ENCODE measurements around the gene SYP. TPM values are rescaled to one million over a fixed set of nuclear protein-coding genes. Genes with fewer than 3 reads are reported as not detected.

SYP gene
- total and polyA plus RNA-seq, 2 experiments from 2014 or later: 1.4 to 2.1 TPM

GRCh38 chrX:49244207-49244606 lies 44.2 kb upstream of the SYP start:
- H3K9me3 ChIP-seq (ENCODE audit: low read depth): no peaks in the 10 kb centered on the region
- no peaks in the 10 kb centered on the region for H3K79me2 ChIP-seq
- H3K4me1 ChIP-seq (ENCODE audit: insufficient read depth): no peaks in the 10 kb centered on the region
- H4K20me1 ChIP-seq (ENCODE audit: insufficient read depth, poor library complexity, severe bottlenecking): no peaks in the 10 kb centered on the region
- DNase-seq (ENCODE audit: low spot score): no peak
- 100% methylated on average over 1 of the region's 2 CpGs for WGBS (ENCODE audit: low lambda C conversion rate, missing lambda C conversion rate)
- no peaks in the 10 kb centered on the region for H3K36me3 ChIP-seq (replicated peaks; ENCODE audit: insufficient read depth, low read depth)
- TF ChIP-seq EZH2 (IDR thresholded peaks at IDR 0.05; ENCODE audit: borderline replicate concordance) (no peak), CTCF (IDR thresholded peaks at IDR 0.05; ENCODE audit: poor library complexity) (no peak), EZH2phosphoT487 (IDR thresholded peaks at IDR 0.05; ENCODE audit: low read depth, severe bottlenecking, unreplicated experiment) (no peak)
- H2AFZ ChIP-seq: no peak overlapping the region
- H3K27me3 ChIP-seq: no peaks in the 10 kb centered on the region
- no peaks in the 10 kb centered on the region for H3K9me2 ChIP-seq (replicated peaks; ENCODE audit: insufficient read depth)
- H3K27ac ChIP-seq: no peak overlapping the region
- no peak overlapping the region for H3K4me2 ChIP-seq
- no peak overlapping the region for H3K4me3 ChIP-seq

DNA sequence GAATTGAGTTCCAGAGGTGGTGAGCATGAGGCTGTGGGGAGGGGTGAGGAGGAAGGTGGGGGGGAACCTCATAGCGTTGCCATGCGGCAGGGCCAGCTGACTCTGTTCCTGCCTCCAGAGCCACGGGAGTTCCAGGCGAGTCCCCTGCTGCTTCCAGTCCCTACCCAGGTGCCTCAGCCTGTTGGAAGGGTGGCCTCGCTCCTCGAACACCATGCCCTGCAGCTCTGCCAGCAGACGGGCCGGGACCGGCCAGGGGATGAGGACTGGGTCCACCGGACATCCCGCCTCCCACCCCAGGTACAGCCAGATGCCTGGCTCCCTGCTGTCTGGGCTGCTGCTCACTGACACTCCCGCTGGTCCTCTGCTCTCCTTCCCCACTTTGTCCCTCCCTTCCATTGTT lies 43.2 kb upstream of the SYP start:
- H3K27ac ChIP-seq: no peak overlapping the region
- no peaks in the 10 kb centered on the region for H3K36me3 ChIP-seq (replicated peaks; ENCODE audit: insufficient read depth, low read depth)
- H3K4me2 ChIP-seq: no peak overlapping the region
- no peaks in the 10 kb centered on the region for H3K9me3 ChIP-seq (ENCODE audit: low read depth)
- no peak overlapping the region for H2AFZ ChIP-seq
- H3K4me1 ChIP-seq (ENCODE audit: insufficient read depth): no peaks in the 10 kb centered on the region
- H4K20me1 ChIP-seq (ENCODE audit: insufficient read depth, poor library complexity, severe bottlenecking): no peaks in the 10 kb centered on the region
- no peak for DNase-seq (ENCODE audit: low spot score)
- no peak overlapping the region for H3K4me3 ChIP-seq
- H3K9me2 ChIP-seq (replicated peaks; ENCODE audit: insufficient read depth): no peaks in the 10 kb centered on the region
- H3K27me3 ChIP-seq: no peaks in the 10 kb centered on the region
- 89% methylated on average over 7 of the region's 12 CpGs for WGBS (ENCODE audit: low lambda C conversion rate, missing lambda C conversion rate)
- TF ChIP-seq EZH2 (IDR thresholded peaks at IDR 0.05; ENCODE audit: borderline replicate concordance) (no peak), CTCF (IDR thresholded peaks at IDR 0.05; ENCODE audit: poor library complexity) (no peak), EZH2phosphoT487 (IDR thresholded peaks at IDR 0.05; ENCODE audit: low read depth, severe bottlenecking, unreplicated experiment) (no peak)
- H3K79me2 ChIP-seq: no peaks in the 10 kb centered on the region

DNA sequence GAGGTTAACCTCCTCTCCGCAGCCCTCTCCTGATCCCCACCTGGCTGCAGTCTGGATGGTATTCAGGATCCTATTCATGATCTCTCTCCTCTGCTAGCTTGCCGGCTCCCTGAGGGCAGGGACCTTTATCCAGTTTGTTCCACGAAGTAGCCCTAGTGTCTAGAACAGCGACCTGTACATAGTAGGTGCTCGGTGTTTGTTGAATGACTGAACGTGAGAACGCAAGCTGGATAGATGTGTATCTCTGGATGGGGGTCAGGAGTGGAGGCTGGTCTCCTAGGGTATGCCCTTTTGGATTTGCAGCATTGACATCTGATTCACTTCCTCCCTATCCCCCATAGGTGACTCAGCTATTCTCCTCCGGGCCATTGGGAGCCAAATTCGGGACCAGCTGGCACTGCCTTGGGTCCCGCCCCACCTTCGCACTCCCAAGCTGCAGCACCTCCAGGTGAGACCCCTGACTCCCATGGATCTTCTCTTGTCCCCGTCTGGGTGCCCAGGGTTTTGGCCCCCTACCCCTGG lies 42.6 kb upstream of the SYP start:
- Histone ChIP-seq H4K20me1 (ENCODE audit: insufficient read depth, poor library complexity, severe bottlenecking) (no peaks in the 10 kb centered on the region), H3K9me3 (ENCODE audit: low read depth) (no peaks in the 10 kb centered on the region), H3K9me2 (replicated peaks; ENCODE audit: insufficient read depth) (no peaks in the 10 kb centered on the region), H3K4me1 (ENCODE audit: insufficient read depth) (no peaks in the 10 kb centered on the region), H3K4me3 (no peak overlapping the region), H3K79me2 (no peaks in the 10 kb centered on the region), H2AFZ (no peak overlapping the region), H3K27ac (no peak overlapping the region), H3K4me2 (no peak overlapping the region), H3K27me3 (no peaks in the 10 kb centered on the region), H3K36me3 (replicated peaks; ENCODE audit: insufficient read depth, low read depth) (no peaks in the 10 kb centered on the region)
- no peak for DNase-seq (ENCODE audit: low spot score)
- WGBS (ENCODE audit: low lambda C conversion rate, missing lambda C conversion rate): 86% methylated on average over 11 of the region's 12 CpGs
- TF ChIP-seq CTCF (IDR thresholded peaks at IDR 0.05; ENCODE audit: poor library complexity) (no peak), EZH2phosphoT487 (IDR thresholded peaks at IDR 0.05; ENCODE audit: low read depth, severe bottlenecking, unreplicated experiment) (no peak), EZH2 (IDR thresholded peaks at IDR 0.05; ENCODE audit: borderline replicate concordance) (no peak)

GRCh38 chrX:49238735-49239134 lies 38.7 kb upstream of the SYP start:
- H3K4me1 ChIP-seq (ENCODE audit: insufficient read depth): no peaks in the 10 kb centered on the region

More at GRCh38 chrX:49238735-49239134, 38.7 kb upstream of the SYP start:
- Histone ChIP-seq H3K27me3 (no peaks in the 10 kb centered on the region), H4K20me1 (ENCODE audit: insufficient read depth, poor library complexity, severe bottlenecking) (no peaks in the 10 kb centered on the region), H3K9me2 (replicated peaks; ENCODE audit: insufficient read depth) (no peaks in the 10 kb centered on the region), H3K36me3 (replicated peaks; ENCODE audit: insufficient read depth, low read depth) (no peaks in the 10 kb centered on the region), H2AFZ (no peak overlapping the region), H3K4me3 (no peak overlapping the region), H3K9me3 (ENCODE audit: low read depth) (no peaks in the 10 kb centered on the region), H3K4me2 (no peak overlapping the region), H3K79me2 (no peaks in the 10 kb centered on the region), H3K27ac (no peak overlapping the region)
- no peak for DNase-seq (ENCODE audit: low spot score)
- 84% methylated on average over 7 of the region's 7 CpGs for WGBS (ENCODE audit: low lambda C conversion rate, missing lambda C conversion rate)
- TF ChIP-seq EZH2phosphoT487 (IDR thresholded peaks at IDR 0.05; ENCODE audit: low read depth, severe bottlenecking, unreplicated experiment) (no peak), EZH2 (IDR thresholded peaks at IDR 0.05; ENCODE audit: borderline replicate concordance) (no peak), CTCF (IDR thresholded peaks at IDR 0.05; ENCODE audit: poor library complexity) (no peak)

Data from hepatocyte (in vitro differentiated cells).